Cardiac fibroblast (primary cell): ENCODE data around the gene MAGI1.
A peak's percentile ranks its signal among the peaks of the same experiment; 100 is the strongest.

Experiments
- DNase-seq, 2 donors: peaks; one replicate each; pipeline versions ENCODE4 v3.0.0 to v3.0.0-alpha.2; 2010; ENCODE audit warnings: low read depth in 2 of 2
- H3K4me3 ChIP-seq, 2 donors: replicated peaks in 1 of 2; 1 replicate in 1 of 2; 2 replicates in 1 of 2; pipeline ENCODE4 v1.5.1; 2011; ENCODE audit warnings: low read depth in 2 of 2, low read length in 2 of 2, mild to moderate bottlenecking in 2 of 2, moderate library complexity in 1 of 2
- CTCF ChIP-seq: IDR thresholded peaks from one replicate; pipeline ENCODE4 v1.5.1; 2011; ENCODE audit warnings: low read depth, mild to moderate bottlenecking, low read length, inconsistent platforms

MAGI1 gene

GRCh38 chr3:65786890-65787289, 251.8 kb downstream of the MAGI1 start:
- no peak for DNase-seq
- no peak for TF ChIP-seq CTCF
- H3K4me3 ChIP-seq: no peak overlapping the region

DNA sequence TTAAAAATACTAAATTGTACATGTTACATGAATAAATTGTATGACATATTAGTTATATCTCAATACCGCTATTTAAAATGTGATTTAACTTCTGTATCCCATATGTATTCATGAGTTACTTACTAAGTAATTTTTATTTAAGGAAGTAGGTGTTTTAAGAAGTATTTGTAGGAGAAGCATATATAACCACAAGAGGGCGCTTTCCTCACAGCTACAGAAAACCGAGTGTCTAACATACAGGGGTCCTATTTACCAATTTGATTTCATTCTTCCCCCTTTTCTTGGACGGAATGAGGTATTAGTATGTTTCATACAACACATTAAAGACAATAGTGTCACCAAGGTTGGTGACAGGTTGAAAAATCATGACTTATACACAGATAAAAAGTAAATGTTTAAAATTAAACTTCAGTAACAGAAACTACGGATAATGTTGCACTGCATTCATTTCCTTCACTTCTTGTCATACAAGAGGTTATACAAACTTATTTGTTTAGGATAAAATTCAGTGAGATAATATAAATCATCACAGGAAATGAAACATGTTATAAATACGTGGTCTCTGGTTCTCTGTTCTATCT, 253.6 kb downstream of the MAGI1 start:
- no peak overlapping the region for H3K4me3 ChIP-seq
- DNase-seq: peak; percentile 78 to 84
- peak; percentile 56 for TF ChIP-seq CTCF

- DNase-seq: no peak
- TF ChIP-seq CTCF: no peak
- H3K4me3 ChIP-seq: no peak overlapping the region
Observed at GRCh38 chr3:65783117-65783516, 255.6 kb downstream of the MAGI1 start.

DNA sequence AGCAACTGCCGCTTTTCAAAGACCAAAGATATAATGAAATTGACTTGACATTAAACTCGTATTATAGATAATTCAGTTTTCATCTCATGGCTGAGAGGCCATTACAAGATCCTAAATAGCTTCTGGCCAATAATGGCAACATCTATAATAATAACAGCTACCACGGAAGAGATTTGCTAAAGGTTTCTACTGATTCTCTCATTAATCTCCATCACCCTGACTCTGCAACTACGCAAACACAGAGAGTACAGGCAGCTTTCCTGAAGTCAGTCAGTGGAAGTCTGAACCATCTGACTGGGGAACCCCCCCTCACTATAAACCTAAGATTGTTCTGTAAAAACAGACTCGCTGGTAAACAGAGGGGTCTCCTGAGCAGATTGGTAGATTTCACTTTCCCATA, 257.1 kb downstream of the MAGI1 start:
- H3K4me3 ChIP-seq: no peak overlapping the region
- no peak for DNase-seq
- TF ChIP-seq CTCF: no peak

GRCh38 chr3:65779390-65779789, 259.3 kb downstream of the MAGI1 start:
- TF ChIP-seq CTCF: no peak
- no peak overlapping the region for H3K4me3 ChIP-seq
- DNase-seq: no peak

DNA sequence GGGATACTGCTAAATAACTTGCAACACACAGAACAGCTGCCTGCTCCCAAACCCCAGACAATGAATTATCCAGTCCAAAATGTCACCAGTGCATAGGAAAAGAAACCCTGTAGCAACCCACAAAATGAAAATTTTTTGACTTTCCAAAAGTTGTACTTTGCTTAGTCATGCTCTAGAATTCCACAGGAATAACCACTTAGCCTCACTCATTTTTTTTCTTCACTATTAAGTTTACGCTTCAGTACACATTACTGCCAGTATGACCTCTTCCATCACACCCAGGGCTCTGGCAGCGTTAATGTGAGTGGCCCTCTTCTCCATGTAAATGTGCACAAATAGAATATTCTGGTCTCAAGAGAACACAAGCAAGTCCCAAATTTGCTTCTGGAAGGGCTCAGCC, 259.8 kb downstream of the MAGI1 start:
- H3K4me3 ChIP-seq: no peak overlapping the region

More for the DNA sequence above, 259.8 kb downstream of the MAGI1 start:
- TF ChIP-seq CTCF: no peak
- no peak for DNase-seq
